H1 (cell line): ENCODE measurements around the gene ADCY9. TPM values are rescaled to one million over a fixed set of nuclear protein-coding genes. Genes with fewer than 3 reads are reported as not detected.

Source experiments
- ATF2 ChIP-seq: IDR thresholded peaks from 2 replicates; pipeline ENCODE4 v1.6.1; 2012; ENCODE audit warnings: low read length, inconsistent platforms
- BCL11A ChIP-seq, 2 experiments: IDR thresholded peaks; one replicate each; pipeline ENCODE4 v1.6.1; 2011; ENCODE audit warnings: low read depth in 2 of 2, low read length in 2 of 2, mild to moderate bottlenecking in 2 of 2
- CEBPB ChIP-seq: IDR thresholded peaks from 2 replicates; pipeline ENCODE4 v1.6.1; 2012; ENCODE audit warnings: low read depth, low read length
- CTBP2 ChIP-seq: IDR thresholded peaks from 2 replicates; pipeline ENCODE4 v1.7.0; 2011; ENCODE audit warnings: borderline replicate concordance, mild to moderate bottlenecking, moderate library complexity, mixed read lengths, low read length; ENCODE audit not compliant: insufficient read depth, insufficient read length
- CTCF ChIP-seq, 3 experiments: IDR thresholded peaks; 1 replicate in 2 of 3; 2 replicates in 1 of 3; pipeline versions ENCODE4 v1.5.1 to v1.6.1; 2011; ENCODE audit warnings: low read length in 3 of 3, mild to moderate bottlenecking in 3 of 3, inconsistent platforms in 2 of 3, low read depth in 1 of 3, moderate library complexity in 1 of 3; ENCODE audit not compliant: insufficient read depth in 1 of 3; ENCODE audit errors: control extremely low read depth in 1 of 3
- HDAC6 ChIP-seq: IDR thresholded peaks from one replicate; pipeline ENCODE4 v1.7.1; 2012; ENCODE audit warnings: low read depth, mild to moderate bottlenecking, inconsistent platforms, low read length, moderate library complexity
- polyA plus RNA-seq, 7 experiments: library from polyadenylated mRNA; depleted of rRNA in 3 of 7; stranded (reverse) in 5 of 7; unstranded in 2 of 7; fragments of >200 nt in 5 of 7; fragments of 200-250 nt in 2 of 7; gene quantifications; 1 replicate in 5 of 7; 2 replicates in 1 of 7; 4 replicates in 1 of 7; pipeline versions ENCODE4 v1.2.1 to v1.2.3, GENCODE V29; 2011 to 2013; ENCODE audit warnings: missing spikeins in 2 of 7, mixed read lengths in 2 of 7
- total RNA-seq: library from RNA; stranded (reverse); fragmentation: NEBNext Ultra II Directional; extraction: Animal tissue kit (Norgen Biotek cat#: 25700); gene quantifications from 2 replicates; pipeline ENCODE4 v1.2.1, GENCODE V29; 2021

The ADCY9 gene
- total and polyA plus RNA-seq, 2 of the 8 experiments (the other 6 are each of a cell fraction or from before 2014, with no cell fraction given), result 5.4 to 13.1 TPM

- no peak for TF ChIP-seq CTCF (IDR thresholded peaks at IDR 0.05; ENCODE audit: control extremely low read depth in 1 of 3, insufficient read depth in 1 of 3, low read depth in 1 of 3, low read length in 3 of 3)
- no peak for TF ChIP-seq ATF2
- TF ChIP-seq HDAC6, result no peak
- no peak for TF ChIP-seq CTBP2
- TF ChIP-seq CEBPB, result no peak
- TF ChIP-seq BCL11A (IDR thresholded peaks at IDR 0.05; ENCODE audit: low read depth in 2 of 2, low read length in 2 of 2), result no peak
Observed at GRCh38 chr16:4006397-4006999, 109.7 kb downstream of the ADCY9 start (continued).
